T-helper 22 cell (primary cell): ENCODE data around the gene SNED1.

Source experiments
- DNase-seq: peaks from one replicate; pipeline ENCODE4 v3.0.0-alpha.2; 2020; ENCODE audit warnings: low read depth

Gene SNED1

GRCh38 chr2:241006412-241006811 is 8.0 kb downstream of the SNED1 start:
- no peak for DNase-seq

DNA sequence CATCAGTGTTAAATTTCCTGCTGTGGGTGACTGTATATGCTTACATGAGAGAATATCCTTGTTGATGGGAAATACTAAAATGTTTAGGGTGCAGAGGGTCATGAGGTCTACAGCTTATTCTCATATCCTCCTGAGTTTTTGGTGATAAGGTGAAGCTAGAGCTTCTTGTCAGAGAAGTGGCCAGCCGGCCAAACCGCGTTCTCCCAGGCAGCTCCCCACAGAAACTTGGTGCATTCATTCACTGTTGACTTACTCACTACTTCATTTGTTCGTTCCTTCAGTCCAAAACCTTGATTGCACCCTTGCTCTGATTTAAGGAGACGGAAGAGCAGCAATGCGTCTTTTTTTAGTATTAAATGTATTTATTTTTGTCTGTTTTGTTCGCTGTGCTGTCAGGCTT is 8.7 kb downstream of the SNED1 start:
- DNase-seq: no peak

- no peak for DNase-seq
These were observed 9.7 kb downstream of the SNED1 start for GRCh38 chr2:241007880-241008710.

GRCh38 chr2:241008711-241009121 is 10.3 kb downstream of the SNED1 start:
- no peak for DNase-seq

GRCh38 chr2:241009191-241009590 is 10.8 kb downstream of the SNED1 start:
- no peak for DNase-seq

DNA sequence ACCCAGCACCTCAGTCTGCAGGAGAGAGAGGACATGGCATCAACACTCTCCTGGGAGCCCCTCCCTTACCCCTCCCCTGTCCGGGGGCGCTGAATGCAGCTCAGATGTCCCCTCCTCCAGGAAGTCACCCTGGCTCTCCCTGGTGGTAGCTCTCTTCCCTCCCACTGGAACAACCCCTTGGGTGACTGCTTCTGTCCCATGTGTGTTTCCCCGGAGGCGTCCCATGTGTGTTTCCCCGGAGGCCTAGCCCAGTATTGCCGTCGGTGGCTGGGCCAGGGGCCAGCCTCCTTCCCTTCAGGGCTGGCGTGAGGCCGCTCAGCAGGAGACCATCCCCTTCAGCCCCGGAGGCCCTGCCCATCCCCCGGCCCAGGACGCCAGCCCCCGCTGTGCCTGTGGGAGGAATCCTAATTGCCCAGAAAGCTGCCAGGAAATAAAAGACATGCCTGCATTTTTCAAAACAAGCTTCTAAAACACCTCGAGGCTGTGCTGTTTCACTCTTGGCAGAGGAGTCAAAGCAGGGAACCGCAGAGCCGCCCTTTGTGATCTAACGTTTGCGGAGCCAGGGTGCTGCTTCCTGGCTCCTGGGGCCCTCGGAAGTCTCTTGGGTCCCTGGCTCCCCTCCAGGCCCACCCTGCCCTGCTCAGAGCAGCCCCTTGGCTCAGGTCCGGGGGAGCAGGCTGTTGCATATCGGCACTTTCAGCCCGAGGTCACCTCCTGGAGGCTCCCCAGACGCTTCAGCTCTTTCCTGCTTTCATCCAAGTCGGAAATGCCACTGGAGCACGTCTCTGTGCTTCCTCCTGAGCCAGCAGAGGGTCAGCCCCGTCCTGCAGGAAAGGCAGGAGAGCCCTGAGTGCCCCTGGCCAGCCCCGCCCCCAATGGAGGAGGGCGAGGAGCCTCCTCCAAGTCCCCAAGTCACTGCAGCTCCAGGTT is 11.4 kb downstream of the SNED1 start:
- DNase-seq: no peak

GRCh38 chr2:241010531-241011295 is 12.3 kb downstream of the SNED1 start:
- DNase-seq: no peak

- DNase-seq: no peak
These were observed 12.8 kb downstream of the SNED1 start for GRCh38 chr2:241011296-241011600.

DNA sequence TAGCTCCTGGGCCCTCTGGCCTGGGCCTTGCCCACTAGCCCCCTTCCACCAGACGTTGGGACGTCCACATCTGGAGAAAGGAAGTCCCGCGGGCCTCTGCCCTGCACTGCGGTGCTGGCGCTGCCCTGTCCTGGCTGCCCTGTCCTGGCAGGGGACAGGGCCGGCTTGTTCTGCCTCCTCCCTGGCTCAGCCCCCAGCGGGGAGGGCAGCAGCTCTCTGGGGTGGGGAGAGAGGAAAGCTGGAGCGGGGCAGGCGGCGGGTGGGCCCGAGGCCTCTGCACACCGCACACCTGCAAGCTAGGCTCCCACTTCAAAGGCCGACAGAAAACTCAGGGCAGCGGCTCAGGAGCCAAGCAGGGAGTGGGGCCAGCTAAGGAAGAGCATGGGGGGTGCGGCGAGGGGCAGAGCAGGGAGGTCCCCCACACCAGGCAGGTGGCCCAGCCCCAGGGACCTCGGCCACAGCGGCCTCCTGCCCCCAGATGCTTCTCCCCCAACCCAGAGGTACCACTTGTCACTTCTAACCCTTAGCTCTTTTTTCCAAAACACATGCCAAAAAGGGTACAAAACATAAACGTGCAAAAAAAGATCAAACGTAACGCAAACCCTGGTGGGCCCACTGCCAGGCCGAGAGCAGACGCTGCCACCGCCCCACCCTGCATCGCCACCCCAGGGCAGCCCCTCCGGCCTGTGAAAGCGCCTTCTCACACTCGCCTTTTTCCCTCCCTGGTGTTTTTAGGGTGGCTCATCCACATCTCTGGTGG is 13.5 kb downstream of the SNED1 start:
- no peak for DNase-seq

- DNase-seq: no peak
These were observed 15.8 kb downstream of the SNED1 start for GRCh38 chr2:241014224-241014623.

DNA sequence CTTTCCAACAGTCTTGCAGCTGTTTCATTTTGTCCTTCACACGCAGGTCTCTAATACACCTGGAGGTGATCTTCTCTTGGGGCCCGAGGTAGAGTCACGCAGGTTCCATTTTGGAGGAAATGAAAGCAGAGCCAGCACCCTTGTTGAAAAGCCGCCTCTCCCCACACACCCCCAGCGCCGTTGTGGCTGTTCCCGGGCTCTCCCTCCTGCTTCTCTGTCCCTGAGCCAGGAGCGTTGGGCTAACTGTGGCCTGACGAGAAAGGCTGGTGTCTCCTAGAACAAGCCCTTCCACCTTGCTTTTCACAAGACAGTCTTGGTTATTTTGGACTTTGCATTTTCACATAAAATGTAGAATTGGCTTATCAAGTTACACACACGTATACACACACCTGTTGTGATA is 16.3 kb downstream of the SNED1 start:
- DNase-seq: no peak

- no peak for DNase-seq
These were observed 17.0 kb downstream of the SNED1 start for GRCh38 chr2:241015439-241015838.

DNA sequence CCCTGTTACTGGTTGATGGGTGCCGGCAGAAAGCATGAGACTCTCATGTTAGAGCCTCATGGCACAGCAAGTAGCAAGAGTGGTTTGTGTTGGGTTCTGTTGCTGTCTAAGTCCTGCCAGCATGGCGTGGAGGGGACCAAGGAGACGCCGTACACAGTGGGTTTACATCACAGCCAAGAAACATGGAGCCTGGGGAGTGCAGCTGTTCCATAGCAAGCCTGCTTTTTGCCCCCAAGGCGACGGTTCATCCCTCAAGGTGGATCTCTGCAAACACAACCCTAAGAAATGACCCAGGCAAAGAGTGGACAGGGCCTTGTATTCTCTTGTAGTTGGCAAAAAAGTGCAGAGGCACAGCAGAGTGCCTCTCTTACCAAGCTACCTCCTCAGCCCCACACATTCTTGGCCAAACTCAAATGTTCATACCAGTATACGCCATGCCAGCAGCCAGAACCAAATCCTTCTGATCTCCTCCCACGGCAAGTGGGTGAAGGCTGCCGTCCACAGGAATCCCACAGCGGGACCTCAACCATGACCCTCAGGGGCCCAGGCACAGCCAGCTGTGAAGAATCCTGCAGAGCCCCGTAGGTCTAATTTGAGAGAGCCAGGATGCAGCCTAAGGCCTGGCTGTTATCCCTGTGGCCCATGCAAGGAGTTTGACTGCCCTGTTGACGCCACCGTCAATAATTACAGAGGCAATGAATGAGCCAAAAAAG is 19.0 kb downstream of the SNED1 start:
- DNase-seq: no peak

DNA sequence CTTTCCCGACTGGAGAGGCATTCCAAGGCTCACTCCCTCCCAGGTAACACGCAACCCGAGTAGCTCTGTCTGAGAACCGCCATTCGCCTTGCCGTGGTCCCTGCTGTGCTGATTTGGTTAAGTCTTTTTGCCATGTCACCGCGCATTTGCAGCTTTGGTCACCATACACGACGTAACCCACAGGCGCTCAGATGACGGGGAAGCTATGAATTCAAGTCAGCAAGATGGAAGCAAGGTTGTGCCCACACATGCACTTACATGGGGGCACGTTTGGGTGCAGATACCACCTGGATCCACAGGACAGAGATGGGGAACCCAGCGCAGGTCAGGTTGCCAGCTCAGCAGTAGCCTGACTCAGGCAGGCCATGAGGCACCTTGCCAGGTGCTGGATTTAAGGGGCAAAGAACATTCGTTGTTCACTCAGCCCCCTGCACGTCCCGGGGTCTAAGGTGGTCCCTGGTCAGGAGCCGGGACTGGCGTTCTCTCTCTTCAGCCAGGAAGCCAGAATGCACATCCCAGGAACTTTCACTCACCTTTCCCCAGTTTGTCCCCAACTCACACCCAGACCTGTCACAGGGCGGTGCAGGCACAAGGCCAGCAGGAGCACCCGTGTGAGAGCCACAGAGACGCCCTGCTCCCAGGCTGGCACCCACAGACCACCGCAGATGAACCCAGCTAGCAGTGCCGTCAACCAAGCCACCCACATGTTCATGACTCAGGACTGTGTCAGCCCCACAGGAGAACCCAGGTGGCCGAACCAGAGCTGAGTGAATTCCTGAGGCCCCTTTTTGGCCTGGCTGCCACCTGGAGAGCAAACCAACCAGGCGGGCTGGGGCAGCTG is 19.9 kb downstream of the SNED1 start:
- DNase-seq: no peak

DNA sequence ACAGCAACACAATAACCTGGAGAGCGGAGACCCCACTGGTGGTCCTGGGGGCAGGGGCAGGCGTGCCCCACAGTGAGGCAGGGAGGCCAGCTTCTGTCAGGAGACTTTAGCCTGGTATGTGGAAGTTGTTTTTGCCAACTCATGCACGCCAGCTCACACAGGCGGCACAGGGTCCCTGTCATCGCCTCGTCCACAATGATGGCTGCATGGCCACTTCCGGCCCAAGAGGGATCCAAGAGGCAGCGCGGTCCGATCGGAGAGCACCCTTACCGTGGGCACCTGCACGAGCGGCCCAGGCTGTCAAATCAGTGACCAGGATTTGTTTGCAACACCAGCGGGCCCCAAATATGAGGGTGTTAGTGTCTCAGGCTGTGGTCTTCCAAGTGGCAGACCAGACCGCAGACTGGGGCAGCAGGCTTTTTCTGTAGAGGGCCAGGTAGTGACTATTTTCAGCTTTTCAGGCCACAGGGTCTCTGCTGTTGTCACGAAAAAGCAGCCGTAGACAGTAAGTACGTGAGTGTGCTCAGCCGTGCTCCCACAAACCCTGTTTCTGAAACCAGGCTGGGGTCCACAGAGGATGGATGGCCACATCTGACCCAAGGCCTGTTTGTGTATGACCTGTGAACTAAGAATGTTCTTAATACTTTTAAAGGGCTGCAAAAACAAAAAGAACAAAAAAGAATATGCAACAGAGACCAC is 21.2 kb downstream of the SNED1 start:
- DNase-seq: no peak

- DNase-seq: no peak
These were observed 21.8 kb downstream of the SNED1 start for GRCh38 chr2:241020201-241020600.

GRCh38 chr2:241020629-241021190 is 22.3 kb downstream of the SNED1 start:
- no peak for DNase-seq

- DNase-seq: no peak
These were observed 27.2 kb downstream of the SNED1 start for GRCh38 chr2:241025639-241026038.
